ENCODE measurements around the gene DYNC1H1. TPM values are rescaled to one million over a fixed set of nuclear protein-coding genes. Genes with fewer than 3 reads are reported as not detected.

DYNC1H1 gene
- 382 to 438 TPM (median 392 TPM) in 3 replicates for total RNA-seq (2021)
- percentile 84 among the genes with signal in this experiment for Bru-seq, nascent RNA
- long read RNA-seq, experiment 1, full-length matches to known transcripts, result 26 of 399 reads
- long read RNA-seq, experiment 1, partial matches to known transcripts, result 350 of 399 reads
- long read RNA-seq, experiment 1, other reads (novel, unspliced or antisense), result 23 of 399 reads
- long read RNA-seq, experiment 2, partial matches to known transcripts, result 171 of 207 reads
- long read RNA-seq, experiment 2, other reads (novel, unspliced or antisense), result 31 of 207 reads
- long read RNA-seq, experiment 3, partial matches to known transcripts, result 28 of 28 reads
- long read RNA-seq, experiment 3, other reads (novel, unspliced or antisense), result 0 of 28 reads

DNA sequence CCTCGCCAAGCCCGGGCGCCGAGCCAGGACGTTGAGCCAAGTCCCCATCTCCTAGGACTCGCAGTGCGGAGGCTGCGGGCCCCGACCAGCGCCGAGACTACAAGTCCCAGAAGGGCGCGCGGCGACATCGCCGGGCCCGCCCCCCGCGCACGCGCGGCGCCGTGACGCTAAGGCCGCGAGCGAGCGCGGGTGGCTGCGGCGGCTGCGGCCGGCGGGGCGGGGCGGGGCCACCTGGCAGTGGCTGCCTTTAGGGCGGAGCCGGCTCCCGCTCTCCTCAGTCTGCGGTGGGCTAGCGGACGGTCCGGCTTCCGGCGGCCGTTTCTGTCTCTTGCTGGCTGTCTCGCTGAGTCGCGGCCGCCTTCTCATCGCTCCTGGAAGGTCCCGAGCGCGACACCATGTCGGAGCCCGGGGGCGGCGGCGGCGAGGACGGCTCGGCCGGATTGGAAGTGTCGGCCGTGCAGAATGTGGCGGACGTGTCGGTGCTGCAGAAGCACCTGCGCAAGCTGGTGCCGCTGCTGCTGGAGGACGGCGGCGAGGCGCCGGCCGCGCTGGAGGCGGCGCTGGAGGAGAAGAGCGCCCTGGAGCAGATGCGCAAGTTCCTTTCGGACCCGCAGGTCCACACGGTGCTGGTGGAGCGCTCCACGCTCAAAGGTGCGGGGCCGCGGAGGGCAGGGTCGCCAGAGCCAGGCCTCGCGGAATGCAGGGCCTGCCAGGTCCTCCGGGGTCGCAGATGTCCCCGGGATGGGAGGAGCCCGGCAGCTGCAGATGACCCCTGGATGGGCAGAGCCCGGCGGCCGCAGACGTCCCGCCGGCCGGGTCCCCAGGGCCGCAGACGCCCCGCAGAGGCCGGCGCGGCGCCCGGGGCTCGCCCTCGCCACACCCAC is at the start of gene DYNC1H1:
TSS of gene DYNC1H1 (plus strand) at position 277 of the 884 bp plus-strand sequence. CDS start at position 396, 119 bp downstream.
- ATAC-seq, result peak; percentile 85
- Mint-ChIP-seq H3K4me1 (peaks cover 30% of the 10 kb centered on the region), H3K27ac (peak within 1 kb of the TSS; percentile 78), H3K9me3 (no peaks in the 10 kb centered on the region), H3K4me3 (peak within 1 kb of the TSS; percentile 89), H3K27me3 (ENCODE audit: low read depth) (peaks cover 39% of the 10 kb centered on the region), H3K36me3 (peaks cover 11% of the 10 kb centered on the region)
- ChIA-PET POLR2A (interaction anchor here (1.4 kb wide), 1 partner anchor 124 kb away, joined by 9 read pairs; no protein-coding TSS in a partner anchor), CTCF (interaction anchor here (0.8 to 1.8 kb wide), 4 partner anchors 16 to 257 kb away, joined by 3 to 6 read pairs (median 4); no protein-coding TSS in a partner anchor)
- DNase-seq (ENCODE audit: low spot score), result peak; percentile 90
- TF ChIP-seq CREM (CRISPR knock-in tag; IDR thresholded peaks at IDR 0.05) (peak; percentile 68; the same call in 1 of the 2 replicates), ZNF423 (CRISPR knock-in tag; IDR thresholded peaks at IDR 0.05) (no peak), CDX4 (CRISPR knock-in tag; IDR thresholded peaks at IDR 0.05; ENCODE audit: borderline replicate concordance) (no peak), ZSCAN18 (CRISPR knock-in tag; IDR thresholded peaks at IDR 0.05) (no peak), PRRX2 (CRISPR knock-in tag; IDR thresholded peaks at IDR 0.05) (no peak), RORB (CRISPR knock-in tag; IDR thresholded peaks at IDR 0.05) (no peak), TCF7 (CRISPR knock-in tag; IDR thresholded peaks at IDR 0.05; ENCODE audit: low read depth) (no peak), ATF1 (CRISPR knock-in tag; IDR thresholded peaks at IDR 0.05) (no peak), MXD4 (CRISPR knock-in tag; IDR thresholded peaks at IDR 0.05; ENCODE audit: borderline replicate concordance) (no peak), ZNF263 (CRISPR knock-in tag; IDR thresholded peaks at IDR 0.05; ENCODE audit: low read depth) (no peak; the same call in 1 of the 2 replicates), FOXK1 (CRISPR knock-in tag; IDR thresholded peaks at IDR 0.05) (peak; percentile 64), JUN (CRISPR knock-in tag; IDR thresholded peaks at IDR 0.05) (no peak; the same call in 1 of the 2 replicates), GRHL2 (CRISPR knock-in tag; IDR thresholded peaks at IDR 0.05; ENCODE audit: insufficient replicate concordance, severe bottlenecking) (no peak), HMGA2 (CRISPR knock-in tag; IDR thresholded peaks at IDR 0.05) (no peak), RELA (CRISPR knock-in tag; IDR thresholded peaks at IDR 0.05; ENCODE audit: borderline replicate concordance) (no peak), SOX15 (CRISPR knock-in tag; IDR thresholded peaks at IDR 0.05) (no peak), MLX (CRISPR knock-in tag; IDR thresholded peaks at IDR 0.05) (no peak), TP53 (CRISPR knock-in tag; IDR thresholded peaks at IDR 0.05) (no peak), ELF4 (CRISPR knock-in tag; IDR thresholded peaks at IDR 0.05; ENCODE audit: low read depth) (no peak)
- TF ChIP-seq, protein P1, sequence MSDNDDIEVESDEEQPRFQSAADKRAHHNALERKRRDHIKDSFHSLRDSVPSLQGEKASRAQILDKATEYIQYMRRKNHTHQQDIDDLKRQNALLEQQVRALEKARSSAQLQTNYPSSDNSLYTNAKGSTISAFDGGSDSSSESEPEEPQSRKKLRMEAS (CRISPR knock-in tag; IDR thresholded peaks at IDR 0.05), result no peak; the same call in none of the 2 replicates
- TF ChIP-seq, protein P2, sequence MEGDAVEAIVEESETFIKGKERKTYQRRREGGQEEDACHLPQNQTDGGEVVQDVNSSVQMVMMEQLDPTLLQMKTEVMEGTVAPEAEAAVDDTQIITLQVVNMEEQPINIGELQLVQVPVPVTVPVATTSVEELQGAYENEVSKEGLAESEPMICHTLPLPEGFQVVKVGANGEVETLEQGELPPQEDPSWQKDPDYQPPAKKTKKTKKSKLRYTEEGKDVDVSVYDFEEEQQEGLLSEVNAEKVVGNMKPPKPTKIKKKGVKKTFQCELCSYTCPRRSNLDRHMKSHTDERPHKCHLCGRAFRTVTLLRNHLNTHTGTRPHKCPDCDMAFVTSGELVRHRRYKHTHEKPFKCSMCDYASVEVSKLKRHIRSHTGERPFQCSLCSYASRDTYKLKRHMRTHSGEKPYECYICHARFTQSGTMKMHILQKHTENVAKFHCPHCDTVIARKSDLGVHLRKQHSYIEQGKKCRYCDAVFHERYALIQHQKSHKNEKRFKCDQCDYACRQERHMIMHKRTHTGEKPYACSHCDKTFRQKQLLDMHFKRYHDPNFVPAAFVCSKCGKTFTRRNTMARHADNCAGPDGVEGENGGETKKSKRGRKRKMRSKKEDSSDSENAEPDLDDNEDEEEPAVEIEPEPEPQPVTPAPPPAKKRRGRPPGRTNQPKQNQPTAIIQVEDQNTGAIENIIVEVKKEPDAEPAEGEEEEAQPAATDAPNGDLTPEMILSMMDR (IDR thresholded peaks at IDR 0.05), result no peak
- TF ChIP-seq, protein P3, sequence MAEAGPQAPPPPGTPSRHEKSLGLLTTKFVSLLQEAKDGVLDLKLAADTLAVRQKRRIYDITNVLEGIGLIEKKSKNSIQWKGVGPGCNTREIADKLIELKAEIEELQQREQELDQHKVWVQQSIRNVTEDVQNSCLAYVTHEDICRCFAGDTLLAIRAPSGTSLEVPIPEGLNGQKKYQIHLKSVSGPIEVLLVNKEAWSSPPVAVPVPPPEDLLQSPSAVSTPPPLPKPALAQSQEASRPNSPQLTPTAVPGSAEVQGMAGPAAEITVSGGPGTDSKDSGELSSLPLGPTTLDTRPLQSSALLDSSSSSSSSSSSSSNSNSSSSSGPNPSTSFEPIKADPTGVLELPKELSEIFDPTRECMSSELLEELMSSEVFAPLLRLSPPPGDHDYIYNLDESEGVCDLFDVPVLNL (CRISPR knock-in tag; IDR thresholded peaks at IDR 0.05; ENCODE audit: borderline replicate concordance, low read depth), result peak; percentile 32; the same call in 1 of the 2 replicates
- TF ChIP-seq, protein P4, sequence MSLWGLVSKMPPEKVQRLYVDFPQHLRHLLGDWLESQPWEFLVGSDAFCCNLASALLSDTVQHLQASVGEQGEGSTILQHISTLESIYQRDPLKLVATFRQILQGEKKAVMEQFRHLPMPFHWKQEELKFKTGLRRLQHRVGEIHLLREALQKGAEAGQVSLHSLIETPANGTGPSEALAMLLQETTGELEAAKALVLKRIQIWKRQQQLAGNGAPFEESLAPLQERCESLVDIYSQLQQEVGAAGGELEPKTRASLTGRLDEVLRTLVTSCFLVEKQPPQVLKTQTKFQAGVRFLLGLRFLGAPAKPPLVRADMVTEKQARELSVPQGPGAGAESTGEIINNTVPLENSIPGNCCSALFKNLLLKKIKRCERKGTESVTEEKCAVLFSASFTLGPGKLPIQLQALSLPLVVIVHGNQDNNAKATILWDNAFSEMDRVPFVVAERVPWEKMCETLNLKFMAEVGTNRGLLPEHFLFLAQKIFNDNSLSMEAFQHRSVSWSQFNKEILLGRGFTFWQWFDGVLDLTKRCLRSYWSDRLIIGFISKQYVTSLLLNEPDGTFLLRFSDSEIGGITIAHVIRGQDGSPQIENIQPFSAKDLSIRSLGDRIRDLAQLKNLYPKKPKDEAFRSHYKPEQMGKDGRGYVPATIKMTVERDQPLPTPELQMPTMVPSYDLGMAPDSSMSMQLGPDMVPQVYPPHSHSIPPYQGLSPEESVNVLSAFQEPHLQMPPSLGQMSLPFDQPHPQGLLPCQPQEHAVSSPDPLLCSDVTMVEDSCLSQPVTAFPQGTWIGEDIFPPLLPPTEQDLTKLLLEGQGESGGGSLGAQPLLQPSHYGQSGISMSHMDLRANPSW (CRISPR knock-in tag; conservative IDR thresholded peaks at IDR 0.05; ENCODE audit: low read depth), result no peak
